Neural cell (in vitro differentiated cells): ENCODE measurements around the gene GPER1.

Experiments
- CTCF ChIP-seq: fragments of 450-650 bp; IDR thresholded peaks from 2 replicates; pipeline ENCODE4 v1.5.1; 2014; ENCODE audit warnings: antibody characterized with exemption, mild to moderate bottlenecking, moderate library complexity; ENCODE audit not compliant: poor library complexity, severe bottlenecking
- EZH2 ChIP-seq: fragments of 200-600, 300-800 bp; shearing (Covaris generic), sonication (generic); IDR thresholded peaks from 2 replicates; pipeline ENCODE4 v1.6.1; 2014; ENCODE audit warnings: antibody characterized with exemption, low read length, borderline replicate concordance, mild to moderate bottlenecking; ENCODE audit not compliant: insufficient read depth, poor library complexity, severe bottlenecking
- RAD21 ChIP-seq: fragments of 450-650 bp; conservative IDR thresholded peaks from 2 replicates; pipeline ENCODE4 v1.6.1; 2014; ENCODE audit warnings: antibody characterized with exemption, mild to moderate bottlenecking, moderate library complexity
- REST ChIP-seq: IDR thresholded peaks from 2 replicates; pipeline ENCODE4 v1.6.1; 2012; ENCODE audit warnings: borderline replicate concordance

DNA sequence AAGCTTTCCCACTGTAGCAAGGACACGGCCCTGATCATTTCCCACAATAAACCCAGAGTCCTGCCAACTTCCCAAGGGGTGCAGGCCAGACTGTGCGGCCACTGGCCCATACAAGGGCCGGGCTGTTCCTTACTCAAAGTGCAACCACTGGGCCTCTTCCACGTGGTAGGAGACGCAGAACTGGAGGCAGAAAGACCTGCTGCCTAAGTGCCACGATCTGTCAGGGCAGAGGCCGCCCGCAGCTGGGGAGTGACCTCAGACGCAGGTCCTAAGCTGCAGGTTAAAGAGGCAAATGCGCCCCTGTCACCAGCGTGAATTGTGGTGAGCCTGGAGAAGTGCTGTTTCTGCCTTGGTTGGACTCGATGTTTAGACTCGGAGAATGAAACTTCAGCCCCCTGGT lies 26.2 kb downstream of the GPER1 start:
- TF ChIP-seq CTCF (no peak), REST (no peak), EZH2 (no peak), RAD21 (no peak)
